GM23248 (cell line): ENCODE results near the gene BTG3.

Experiments used
- EZH2 ChIP-seq: fragments of 200-600 bp; sonication (generic); IDR thresholded peaks from 2 replicates; pipeline ENCODE4 v1.6.1; 2018; ENCODE audit warnings: antibody characterized with exemption, mild to moderate bottlenecking; ENCODE audit not compliant: insufficient read depth, poor library complexity, severe bottlenecking
- EZH2phosphoT487 ChIP-seq: fragments of 200-600 bp; sonication (generic); IDR thresholded peaks from 2 replicates; pipeline ENCODE4 v1.6.1; 2018; ENCODE audit warnings: antibody characterized with exemption, moderate library complexity, mild to moderate bottlenecking, low read depth; ENCODE audit not compliant: insufficient read depth

DNA sequence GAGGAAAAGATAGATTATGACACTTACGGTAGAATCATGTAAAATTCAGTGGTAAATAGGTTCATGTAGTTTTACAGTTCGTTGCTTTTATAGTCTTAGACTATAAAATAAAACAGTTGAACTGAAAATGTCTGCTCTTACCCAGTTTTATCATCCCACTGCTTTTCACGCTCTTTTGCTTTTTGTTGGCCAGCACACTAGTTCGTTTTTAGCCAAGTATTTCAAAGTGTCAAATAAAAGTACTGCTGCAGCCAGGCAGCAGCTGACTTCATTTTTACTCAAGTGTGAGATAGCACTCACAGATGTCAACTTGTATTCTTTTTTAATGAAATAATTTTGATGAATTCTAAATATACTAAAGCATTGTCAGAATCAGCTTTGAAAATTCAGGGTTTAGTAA is 18.5 kb upstream of the BTG3 start:
- TF ChIP-seq EZH2phosphoT487 (no peak), EZH2 (no peak)
